Stimulated activated CD4-positive, alpha-beta T cell treated with anti-CD3 and anti-CD28 coated beads, Interleukin-1b, Interleukin-23, amount 100 ng/mL, for 24 hours (primary cell): ENCODE results near the gene SAMD1.

Experiments
- DNase-seq, 4 experiments: peaks; one replicate each; pipeline ENCODE4 v3.0.0-alpha.2; 2020; ENCODE audit warnings: low read depth in 4 of 4, low spot score in 1 of 4

Gene SAMD1

GRCh38 chr19:14089662-14090508 lies 666 bp downstream of the SAMD1 start:
- peak in 1 of 4 experiments; percentile 24 for DNase-seq

- DNase-seq: no peak
Measured at GRCh38 chr19:14089412-14089661, 1.2 kb downstream of the SAMD1 start.

- no peak for DNase-seq
Measured at GRCh38 chr19:14088634-14089411, 1.7 kb downstream of the SAMD1 start.

GRCh38 chr19:14086098-14086497 lies 4.5 kb downstream of the SAMD1 start:
- DNase-seq: no peak

- no peak for DNase-seq
Measured at GRCh38 chr19:14085309-14085995, 5.1 kb downstream of the SAMD1 start, which contains the start of gene C19orf67. Gene C19orf67, minus strand, starts transcription at chr19:14085783. Its CDS starts 156 bp downstream, at chr19:14085627.

GRCh38 chr19:14082675-14082960 lies 7.9 kb downstream of the SAMD1 start:
- no peak for DNase-seq

- DNase-seq: peak in 1 of 4 experiments; percentile 14
Measured at GRCh38 chr19:14081797-14082674, 8.5 kb downstream of the SAMD1 start.

- peak; percentile 95 to 98 (median 98) for DNase-seq
Measured at GRCh38 chr19:14080887-14081796, 9.4 kb downstream of the SAMD1 start.

GRCh38 chr19:14078411-14078810 lies 12.1 kb downstream of the SAMD1 start:
- no peak for DNase-seq

GRCh38 chr19:14073925-14074838 lies 16.4 kb downstream of the SAMD1 start:
- DNase-seq: no peak

- peak; percentile 55 to 67 (median 60) for DNase-seq
Measured at GRCh38 chr19:14073261-14073924, 17.2 kb downstream of the SAMD1 start.

- peak in 1 of 4 experiments; percentile 16 for DNase-seq
Measured at GRCh38 chr19:14072535-14073260, 17.9 kb downstream of the SAMD1 start, which contains the start of gene MISP3. Gene MISP3, plus strand, starts transcription at chr19:14072786. Its CDS starts 524 bp downstream, at chr19:14073310.

- no peak for DNase-seq
Measured at GRCh38 chr19:14070268-14071050, 20.1 kb downstream of the SAMD1 start.

GRCh38 chr19:14066134-14066533 lies 24.4 kb downstream of the SAMD1 start:
- no peak for DNase-seq

- no peak for DNase-seq
Measured at GRCh38 chr19:14063105-14063504, 27.4 kb downstream of the SAMD1 start.

GRCh38 chr19:14062558-14062855 lies 28.0 kb downstream of the SAMD1 start:
- DNase-seq: no peak
